GM18502 (cell line): ENCODE data around the gene DYTN.
A peak's percentile ranks its signal among the peaks of the same experiment; 100 is the strongest.

ENCODE experiments used
- ATAC-seq: cut with Tn5 transposase; IDR thresholded peaks from one replicate; pipeline ENCODE4 v1.9.1; 2021; ENCODE audit warnings: mild to moderate bottlenecking; ENCODE audit not compliant: unreplicated experiment, poor library complexity

Gene DYTN

DNA sequence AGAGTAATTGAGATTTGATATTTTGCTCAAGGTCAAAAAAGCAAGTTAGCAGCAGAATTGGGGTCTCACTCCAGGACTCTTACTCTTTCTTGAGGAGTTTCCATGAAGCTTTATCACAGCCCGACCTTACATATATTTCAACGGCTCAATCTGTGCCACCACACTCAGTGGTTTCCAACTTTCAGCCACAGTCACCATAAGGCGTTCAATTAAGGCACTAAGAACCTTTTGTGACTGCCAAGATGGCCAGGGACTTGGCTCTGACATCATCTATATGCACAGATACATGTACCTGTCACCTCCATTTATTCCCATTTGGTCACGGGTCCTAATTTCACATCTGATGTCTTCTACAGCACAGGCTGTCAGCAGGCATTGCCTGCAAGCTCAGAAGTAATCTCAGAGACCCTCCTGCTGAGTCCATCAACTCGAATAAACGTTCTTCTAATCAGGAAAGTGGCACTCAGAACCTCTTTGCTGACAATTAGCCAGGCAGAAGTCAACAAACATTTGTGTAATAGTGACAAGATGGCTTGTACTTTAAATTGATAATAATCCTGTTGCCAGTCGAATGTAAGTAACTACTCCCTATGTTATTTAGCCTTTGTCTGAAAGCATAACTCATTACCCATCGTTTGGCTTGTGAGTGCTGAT lies 16.1 kb downstream of the DYTN start:
- no peak for ATAC-seq

DNA sequence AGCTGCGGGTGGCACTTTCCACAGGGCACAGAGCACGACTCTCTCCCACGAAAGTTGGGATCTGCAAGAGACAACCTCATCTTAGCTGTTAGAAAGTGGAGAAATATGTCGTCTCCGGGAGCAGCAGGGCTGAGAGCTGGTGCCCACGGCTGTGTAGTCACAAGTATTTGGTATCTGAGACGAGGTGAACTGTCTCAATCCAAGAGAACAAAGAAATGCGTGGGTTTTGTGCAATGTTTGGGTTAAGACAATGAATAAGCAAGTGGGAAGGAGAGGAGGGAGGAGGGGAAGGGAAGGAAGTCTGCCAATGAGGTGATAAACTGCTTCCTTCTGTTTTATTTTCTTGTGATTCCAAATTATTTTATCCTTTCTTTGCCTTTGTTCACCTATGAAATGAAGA lies 18.0 kb downstream of the DYTN start:
- ATAC-seq: no peak

DNA sequence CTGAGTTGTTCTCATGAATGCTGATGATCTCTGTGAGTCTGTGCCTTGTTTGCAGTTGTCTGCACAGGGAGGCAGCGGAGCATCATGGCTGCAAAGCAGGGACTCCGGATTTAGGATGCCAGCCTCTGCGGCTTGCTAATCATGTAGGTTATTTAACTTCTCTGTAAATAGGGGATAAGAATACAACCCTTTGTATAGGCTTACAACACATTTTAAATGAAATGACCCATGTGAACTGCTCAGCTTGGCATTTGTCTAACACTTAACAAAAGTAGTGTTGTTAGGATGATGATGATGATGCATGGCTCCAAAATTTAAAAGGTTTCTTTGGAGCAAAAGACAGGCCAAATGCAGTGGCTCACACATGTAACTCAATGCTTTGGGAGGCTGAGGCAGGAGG lies 19.4 kb downstream of the DYTN start:
- ATAC-seq: no peak

DNA sequence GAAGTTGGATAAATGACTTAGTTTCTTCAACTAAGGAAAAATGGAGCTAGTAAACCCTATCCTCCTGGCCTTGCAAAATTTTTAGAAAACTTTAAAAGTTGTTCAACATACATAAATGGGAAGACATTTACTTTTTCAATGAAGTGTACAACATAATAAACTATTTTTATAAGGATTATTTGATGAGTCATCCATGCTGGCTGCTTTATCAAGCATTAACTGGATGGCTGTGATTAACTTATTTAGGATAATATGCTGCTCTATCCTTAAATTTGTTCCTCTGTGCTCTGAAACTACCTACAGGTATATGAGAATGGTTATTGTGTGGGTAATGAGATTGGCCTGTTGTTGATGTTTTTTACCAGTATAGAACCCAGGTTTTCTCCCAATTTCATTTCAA lies 21.3 kb downstream of the DYTN start:
- no peak for ATAC-seq

GRCh38 chr2:206693399-206694137 lies 24.6 kb downstream of the DYTN start:
- ATAC-seq: peak; percentile 81

- ATAC-seq: no peak
Measured at GRCh38 chr2:206692971-206693370, 25.2 kb downstream of the DYTN start.

DNA sequence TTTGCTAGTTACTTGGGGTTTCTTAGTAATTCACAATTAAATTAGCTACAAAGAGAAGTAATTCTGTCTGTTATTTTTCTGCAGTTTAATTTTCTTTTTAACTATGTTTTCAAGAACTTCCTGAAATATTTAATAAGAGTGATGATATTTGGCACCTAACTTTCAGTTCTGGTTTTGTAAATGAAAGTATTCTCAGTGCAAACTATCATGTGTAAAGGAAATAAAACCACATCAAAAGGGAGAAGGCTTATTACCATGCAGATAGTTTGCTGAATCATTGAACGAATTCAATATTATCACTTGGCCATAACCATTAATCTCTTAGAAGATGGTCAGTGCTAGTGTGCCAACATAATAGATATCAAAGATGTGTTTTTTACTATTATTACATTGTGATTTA lies 29.2 kb downstream of the DYTN start:
- no peak for ATAC-seq

DNA sequence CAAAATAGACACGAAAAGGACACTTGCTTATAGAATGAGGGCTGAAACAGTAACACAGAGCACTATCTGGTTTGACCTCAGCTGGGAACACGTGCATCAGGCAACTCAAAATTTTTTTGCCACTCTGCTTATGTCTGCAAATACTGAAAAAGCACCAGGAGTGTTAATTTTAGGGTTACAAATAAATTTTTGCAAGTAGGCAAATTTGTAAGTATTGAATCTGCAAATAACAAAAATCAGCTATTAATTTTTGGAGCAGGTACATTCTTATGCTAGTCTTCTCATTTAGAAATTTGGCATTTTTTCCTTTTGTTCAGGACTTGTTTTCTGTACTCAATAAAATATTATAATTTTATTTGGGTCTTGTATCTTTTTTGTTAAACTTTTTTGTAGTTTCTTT lies 29.7 kb downstream of the DYTN start:
- ATAC-seq: no peak

DNA sequence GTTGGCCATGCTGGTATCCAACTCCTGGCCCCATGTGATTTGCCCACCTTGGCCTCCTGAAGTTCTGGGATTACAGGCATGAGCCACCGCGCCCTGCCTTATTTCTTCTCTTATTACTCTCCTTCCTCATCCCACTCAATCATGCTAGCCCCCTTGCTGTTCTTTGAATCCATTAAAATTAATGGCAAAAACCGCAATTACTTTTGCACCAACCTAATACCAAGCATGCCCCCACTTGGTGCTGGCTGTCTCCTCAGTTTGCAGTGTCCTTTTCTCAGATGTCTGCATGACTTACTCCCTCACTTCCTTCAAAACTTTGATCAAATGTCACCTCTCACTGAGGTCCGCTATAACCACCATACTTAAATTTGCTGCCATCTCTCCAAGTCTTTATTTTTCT lies 34.6 kb downstream of the DYTN start:
- ATAC-seq: no peak

GRCh38 chr2:206670531-206671319 lies 47.5 kb downstream of the DYTN start:
- no peak for ATAC-seq

GRCh38 chr2:206665251-206665650 lies 52.9 kb downstream of the DYTN start:
- no peak for ATAC-seq

- ATAC-seq: no peak
Measured at GRCh38 chr2:206657087-206657486, 61.1 kb downstream of the DYTN start.

DNA sequence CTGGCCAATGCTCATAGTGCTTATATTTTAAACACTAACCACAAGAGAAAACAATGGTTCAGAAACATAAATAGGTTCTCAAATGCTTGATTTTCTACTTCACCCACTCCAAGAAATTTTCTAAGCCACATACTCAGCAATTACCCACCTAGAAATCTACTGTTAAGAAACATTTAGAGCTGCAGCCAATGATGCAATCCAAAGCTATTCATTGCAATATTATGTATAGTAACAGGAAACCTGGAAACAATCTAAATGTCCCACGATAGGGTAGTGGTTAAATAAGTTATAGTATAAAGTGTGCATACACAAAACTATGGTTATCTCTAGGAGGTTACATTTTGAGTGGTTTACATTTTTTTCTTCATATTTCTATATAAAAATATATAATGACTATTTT lies 70.2 kb downstream of the DYTN start:
- no peak for ATAC-seq

DNA sequence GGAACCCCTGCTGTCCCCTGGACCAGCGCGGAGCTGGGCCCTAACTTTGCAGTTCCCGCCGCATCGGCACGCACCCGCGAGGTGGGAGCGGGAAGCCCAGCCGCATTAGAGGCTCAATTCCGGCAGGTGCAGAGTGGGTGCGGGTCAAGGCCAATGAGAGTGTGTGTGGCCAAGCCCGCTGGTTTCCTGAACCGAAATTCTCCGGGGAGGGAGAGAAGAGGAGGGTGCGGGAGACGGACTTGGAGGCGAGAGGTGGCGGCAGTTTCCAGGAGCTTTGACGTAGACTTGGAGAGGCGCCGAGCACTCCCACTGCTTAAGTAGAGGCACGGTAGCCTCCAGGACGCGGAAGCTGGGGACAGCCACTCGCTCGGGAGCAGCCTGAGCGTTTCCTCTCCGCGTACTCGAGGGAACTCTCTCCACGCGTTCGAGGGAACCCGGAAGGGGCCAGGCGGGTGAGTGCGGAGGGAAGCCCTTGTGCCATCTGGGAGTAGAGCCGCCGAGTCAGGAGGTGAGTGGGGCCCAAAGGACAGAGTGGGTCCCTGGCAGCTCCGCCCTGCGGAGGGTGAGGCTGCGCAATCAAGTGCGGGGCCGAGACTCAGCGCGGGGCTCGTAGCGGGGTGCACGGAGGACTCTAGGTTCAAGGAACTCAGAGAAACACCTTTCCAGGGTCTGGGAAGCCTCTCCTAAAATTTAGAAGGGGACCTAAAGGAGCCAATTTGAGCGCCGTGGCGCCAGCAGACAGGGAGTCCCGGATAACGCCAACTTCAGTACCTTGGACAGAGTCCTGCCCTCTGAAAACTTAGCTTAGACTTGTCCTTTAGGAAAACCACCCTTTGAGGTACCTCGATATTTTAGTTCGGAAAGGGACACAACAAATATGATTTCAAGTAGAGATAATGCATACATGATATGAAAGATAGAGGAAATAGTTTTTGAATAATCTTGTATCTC lies 75.8 kb downstream of the DYTN start, which contains the start of gene FAM237A:
TSS of gene FAM237A (plus strand) at position 413 of the 951 bp plus-strand sequence. CDS start 1,750 bp downstream, outside the sequence.
- no peak for ATAC-seq

DNA sequence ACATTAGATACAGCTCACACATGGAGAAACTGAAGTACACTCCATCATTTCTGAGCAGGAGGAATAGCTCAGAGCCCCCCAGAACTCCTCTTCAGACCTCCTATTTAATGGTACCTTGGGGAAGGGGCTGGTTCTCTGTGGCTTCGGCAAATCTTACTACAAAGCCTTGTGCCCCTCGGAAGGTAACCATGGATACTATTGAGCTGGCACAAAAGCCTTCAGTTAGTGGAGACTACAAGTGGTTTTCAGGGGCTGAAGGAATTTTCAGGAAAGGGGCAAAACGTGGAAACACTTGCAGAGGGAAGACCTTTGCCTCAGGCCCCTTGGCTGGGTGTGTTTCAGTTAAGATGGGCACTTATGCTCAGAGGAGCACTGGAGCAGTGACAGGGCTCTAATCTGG lies 77.0 kb downstream of the DYTN start:
- ATAC-seq: no peak

DNA sequence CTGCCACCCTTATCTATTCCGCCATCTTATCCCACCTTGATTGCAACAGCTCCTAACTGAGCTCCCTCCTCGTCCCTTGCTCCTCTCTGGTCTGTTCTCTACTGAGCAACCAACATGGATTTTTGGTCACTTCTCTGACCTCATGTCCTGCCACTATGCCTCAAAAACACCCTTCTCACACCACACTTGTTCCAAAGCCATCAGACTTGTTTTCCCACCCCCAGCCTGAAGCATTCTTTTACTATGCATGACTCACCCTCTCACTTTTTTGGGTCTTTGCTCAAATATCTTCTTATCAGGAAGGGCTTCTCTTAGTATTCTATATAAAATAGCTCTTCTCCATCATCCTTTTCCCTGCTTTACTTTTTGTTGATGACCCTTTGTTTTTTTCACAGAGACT lies 78.6 kb downstream of the DYTN start:
- ATAC-seq: no peak

- no peak for ATAC-seq
Measured at GRCh38 chr2:206635015-206635414, 83.2 kb downstream of the DYTN start.

DNA sequence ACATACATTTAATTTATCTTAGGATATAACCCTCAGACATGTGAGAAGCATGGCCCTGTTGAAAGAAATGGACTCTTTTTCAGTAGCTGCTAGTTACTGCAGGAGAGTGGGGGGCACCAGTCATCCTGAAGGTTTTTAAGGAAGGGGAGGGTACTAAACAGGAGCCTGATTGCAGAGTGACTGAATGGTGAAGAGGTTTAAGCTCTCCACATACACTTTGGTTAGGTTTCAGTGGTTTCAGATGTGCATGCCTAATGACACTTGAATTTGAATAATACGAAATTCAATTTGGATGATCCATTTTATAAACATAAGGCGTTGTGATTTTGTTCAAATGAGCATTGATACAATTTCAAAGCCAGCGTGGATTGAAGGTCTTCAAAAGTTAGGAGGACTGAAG lies 86.9 kb downstream of the DYTN start:
- ATAC-seq: no peak

DNA sequence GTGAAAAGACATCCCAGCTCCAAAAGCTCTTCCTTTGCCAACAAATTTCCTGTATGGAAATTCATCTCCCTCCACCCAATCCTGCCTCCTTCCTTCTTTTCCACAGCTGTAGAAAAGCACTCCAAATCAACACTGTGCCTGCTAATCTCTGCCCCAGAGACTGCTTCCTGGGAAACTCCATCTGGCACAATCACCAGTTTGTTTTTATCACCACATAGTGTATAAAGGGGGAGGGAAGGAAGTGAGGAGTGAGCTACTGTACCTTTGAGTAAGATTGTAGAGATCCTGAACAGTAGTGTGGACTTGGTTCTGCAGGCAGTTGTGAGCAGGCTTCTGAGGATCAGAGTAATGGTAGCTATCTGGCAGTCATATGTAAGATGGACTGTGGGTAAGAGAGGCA lies 90.6 kb downstream of the DYTN start:
- ATAC-seq: no peak

- no peak for ATAC-seq
Measured at GRCh38 chr2:206626108-206626507, 92.1 kb downstream of the DYTN start.
